ENCODE results near the gene CAST.
"Not testable (repeated sequence)": the region's sequence is repeated elsewhere in the genome, so short reads cannot be mapped to it uniquely, and the experiment has no call there.

The CAST gene

GRCh38 chr5:96788112-96788749, 126.1 kb downstream of the CAST start:
- H3K27ac Mint-ChIP-seq: peak overlapping the region; percentile 0
- H3K36me3 Mint-ChIP-seq: peaks cover 38% of the 10 kb centered on the region
- H3K27me3 Mint-ChIP-seq: no peaks in the 10 kb centered on the region
- DNase-seq (ENCODE audit: low spot score in 2 of 2) (no peak), ATAC-seq (ENCODE audit: low read depth) (no peak)
- no peaks in the 10 kb centered on the region for H3K4me1 Mint-ChIP-seq
- H3K4me3 Mint-ChIP-seq: no peak overlapping the region
- no peaks in the 10 kb centered on the region for H3K9me3 Mint-ChIP-seq

- H3K27me3 Mint-ChIP-seq: no peaks in the 10 kb centered on the region
- ATAC-seq (ENCODE audit: low read depth) (no peak), DNase-seq (ENCODE audit: low spot score in 2 of 2) (no peak)
- no peak overlapping the region for H3K4me3 Mint-ChIP-seq
- peaks cover 37% of the 10 kb centered on the region for H3K36me3 Mint-ChIP-seq
- no peaks in the 10 kb centered on the region for H3K9me3 Mint-ChIP-seq
- no peaks in the 10 kb centered on the region for H3K4me1 Mint-ChIP-seq
- H3K27ac Mint-ChIP-seq: peak overlapping the region; percentile 0
Observed at GRCh38 chr5:96789794-96790330, 127.7 kb downstream of the CAST start.

GRCh38 chr5:96790961-96791504, 128.9 kb downstream of the CAST start:
- Mint-ChIP-seq H3K4me1 (peaks cover under 1% of the 10 kb centered on the region), H3K36me3 (peaks cover 35% of the 10 kb centered on the region), H3K9me3 (no peaks in the 10 kb centered on the region), H3K27ac (peak overlapping the region; percentile 74), H3K4me3 (no peak overlapping the region), H3K27me3 (no peaks in the 10 kb centered on the region)
- no peak for DNase-seq (ENCODE audit: low spot score in 2 of 2)
- ATAC-seq (ENCODE audit: low read depth): no peak

GRCh38 chr5:96794757-96795156, 132.6 kb downstream of the CAST start:
- Mint-ChIP-seq H3K36me3 (peaks cover 47% of the 10 kb centered on the region), H3K4me1 (peaks cover 6% of the 10 kb centered on the region), H3K4me3 (no peak overlapping the region), H3K27me3 (no peaks in the 10 kb centered on the region), H3K9me3 (no peaks in the 10 kb centered on the region), H3K27ac (no peak overlapping the region)
- ATAC-seq (ENCODE audit: low read depth) (no peak), DNase-seq (ENCODE audit: low spot score in 2 of 2) (no peak)

- no peak for ATAC-seq (ENCODE audit: low read depth)
- Mint-ChIP-seq H3K4me3 (no peak overlapping the region), H3K27me3 (no peaks in the 10 kb centered on the region), H3K4me1 (peaks cover 7% of the 10 kb centered on the region), H3K9me3 (no peaks in the 10 kb centered on the region), H3K36me3 (peaks cover 46% of the 10 kb centered on the region), H3K27ac (no peak overlapping the region)
- DNase-seq (ENCODE audit: low spot score in 2 of 2): no peak
Observed at GRCh38 chr5:96795626-96796025, 133.4 kb downstream of the CAST start.

GRCh38 chr5:96796434-96796833, 134.3 kb downstream of the CAST start:
- ATAC-seq (ENCODE audit: low read depth) (no peak), DNase-seq (ENCODE audit: low spot score in 2 of 2) (no peak)
- no peak overlapping the region for H3K4me3 Mint-ChIP-seq
- H3K27me3 Mint-ChIP-seq: no peaks in the 10 kb centered on the region
- no peaks in the 10 kb centered on the region for H3K9me3 Mint-ChIP-seq
- H3K27ac Mint-ChIP-seq: no peak overlapping the region
- H3K4me1 Mint-ChIP-seq: peaks cover 7% of the 10 kb centered on the region
- H3K36me3 Mint-ChIP-seq: peaks cover 42% of the 10 kb centered on the region

GRCh38 chr5:96801718-96802117, 139.5 kb downstream of the CAST start:
- Mint-ChIP-seq H3K4me1 (peaks cover 30% of the 10 kb centered on the region), H3K36me3 (peaks cover 18% of the 10 kb centered on the region)
- ATAC-seq (ENCODE audit: low read depth); H3K27me3 Mint-ChIP-seq; H3K9me3 Mint-ChIP-seq; H3K4me3 Mint-ChIP-seq; H3K27ac Mint-ChIP-seq; DNase-seq (ENCODE audit: low spot score in 2 of 2): not testable (repeated sequence)

GRCh38 chr5:96807075-96807654, 145.0 kb downstream of the CAST start:
- peak overlapping the region; percentile 95 for H3K4me3 Mint-ChIP-seq
- no peaks in the 10 kb centered on the region for H3K36me3 Mint-ChIP-seq
- no peaks in the 10 kb centered on the region for H3K27me3 Mint-ChIP-seq
- DNase-seq (ENCODE audit: low spot score in 2 of 2): no peak
- ATAC-seq (ENCODE audit: low read depth): peak; percentile 11
- no peaks in the 10 kb centered on the region for H3K9me3 Mint-ChIP-seq
- H3K27ac Mint-ChIP-seq: peak overlapping the region; percentile 99
- H3K4me1 Mint-ChIP-seq: peaks cover 35% of the 10 kb centered on the region

GRCh38 chr5:96808541-96808828, 146.3 kb downstream of the CAST start:
- peaks cover 27% of the 10 kb centered on the region for H3K4me1 Mint-ChIP-seq
- ATAC-seq (ENCODE audit: low read depth): no peak

GRCh38 chr5:96808868-96809558, 146.8 kb downstream of the CAST start:
- Mint-ChIP-seq H3K27me3 (no peaks in the 10 kb centered on the region), H3K4me3 (no peak overlapping the region), H3K36me3 (no peaks in the 10 kb centered on the region), H3K9me3 (no peaks in the 10 kb centered on the region), H3K27ac (peak overlapping the region; percentile 99), H3K4me1 (peaks cover 22% of the 10 kb centered on the region)
- ATAC-seq (ENCODE audit: low read depth): no peak
- no peak for DNase-seq (ENCODE audit: low spot score in 2 of 2)

More at GRCh38 chr5:96808541-96808828, 146.3 kb downstream of the CAST start:
- no peaks in the 10 kb centered on the region for H3K9me3 Mint-ChIP-seq
- H3K36me3 Mint-ChIP-seq: no peaks in the 10 kb centered on the region
- no peak for DNase-seq (ENCODE audit: low spot score in 2 of 2)
- H3K4me3 Mint-ChIP-seq: peak overlapping the region; percentile 95
- H3K27ac Mint-ChIP-seq: peak overlapping the region; percentile 99
- no peaks in the 10 kb centered on the region for H3K27me3 Mint-ChIP-seq

- DNase-seq (ENCODE audit: low spot score in 2 of 2): no peak
- no peak for ATAC-seq (ENCODE audit: low read depth)
Observed at GRCh38 chr5:96809921-96810320, 147.7 kb downstream of the CAST start.

GRCh38 chr5:96812851-96813250, 150.7 kb downstream of the CAST start:
- Mint-ChIP-seq H3K27me3 (no peaks in the 10 kb centered on the region), H3K27ac (no peak overlapping the region), H3K4me1 (peaks cover 25% of the 10 kb centered on the region), H3K9me3 (no peaks in the 10 kb centered on the region), H3K36me3 (no peaks in the 10 kb centered on the region), H3K4me3 (no peak overlapping the region)
- no peak for ATAC-seq (ENCODE audit: low read depth)
- no peak for DNase-seq (ENCODE audit: low spot score in 2 of 2)

More at GRCh38 chr5:96809921-96810320, 147.7 kb downstream of the CAST start:
- no peaks in the 10 kb centered on the region for H3K27me3 Mint-ChIP-seq
- H3K4me1 Mint-ChIP-seq: peaks cover 19% of the 10 kb centered on the region
- H3K4me3 Mint-ChIP-seq: no peak overlapping the region
- no peaks in the 10 kb centered on the region for H3K9me3 Mint-ChIP-seq
- no peak overlapping the region for H3K27ac Mint-ChIP-seq
- no peaks in the 10 kb centered on the region for H3K36me3 Mint-ChIP-seq

- H3K4me1 Mint-ChIP-seq: peaks cover 20% of the 10 kb centered on the region
- H3K27me3 Mint-ChIP-seq: no peaks in the 10 kb centered on the region
- ATAC-seq (ENCODE audit: low read depth) (no peak), DNase-seq (ENCODE audit: low spot score in 2 of 2) (no peak)
- no peak overlapping the region for H3K4me3 Mint-ChIP-seq
- H3K36me3 Mint-ChIP-seq: no peaks in the 10 kb centered on the region
- no peaks in the 10 kb centered on the region for H3K9me3 Mint-ChIP-seq
- H3K27ac Mint-ChIP-seq: no peak overlapping the region
Observed at GRCh38 chr5:96814041-96814440, 151.9 kb downstream of the CAST start.

GRCh38 chr5:96816411-96816939, 154.3 kb downstream of the CAST start:
- Mint-ChIP-seq H3K36me3 (no peaks in the 10 kb centered on the region), H3K9me3 (no peaks in the 10 kb centered on the region), H3K4me1 (peaks cover 20% of the 10 kb centered on the region), H3K4me3 (peak overlapping the region; percentile 45), H3K27ac (peak overlapping the region; percentile 90), H3K27me3 (no peaks in the 10 kb centered on the region)
- ATAC-seq (ENCODE audit: low read depth): peak; percentile 90
- peak in 1 of 2 donors; percentile 8 for DNase-seq (ENCODE audit: low spot score in 2 of 2)

Data from memory B cell (primary cell).